ENCODE results near the gene C17orf50. TPM values are rescaled to one million over a fixed set of nuclear protein-coding genes. Genes with fewer than 3 reads are reported as not detected.

C17orf50 gene
- total RNA-seq, 1 experiment from 2014 or later: not detected

- no peak overlapping the region for H3K4me2 ChIP-seq (ENCODE audit: low read length)
- no peak overlapping the region for H3K4me3 ChIP-seq (replicated peaks in 1 of 2; ENCODE audit: low read depth in 1 of 2, low read length in 2 of 2)
- no peak for TF ChIP-seq ZFX (IDR thresholded peaks at IDR 0.05)
- no peak for TF ChIP-seq RAD21 (IDR thresholded peaks at IDR 0.05; ENCODE audit: low read depth)
- TF ChIP-seq POLR2A (IDR thresholded peaks at IDR 0.05; ENCODE audit: borderline replicate concordance, extremely low read depth, insufficient read depth, insufficient read length): no peak
- no peak for TF ChIP-seq REST (IDR thresholded peaks at IDR 0.05; ENCODE audit: low read depth)
- no peak for TF ChIP-seq SRF (IDR thresholded peaks at IDR 0.05; ENCODE audit: low read depth)
- TF ChIP-seq YY1 (IDR thresholded peaks at IDR 0.05; ENCODE audit: extremely low read depth, insufficient replicate concordance, low read depth, low read length): no peak
- no peak for TF ChIP-seq TCF7L2 (IDR thresholded peaks at IDR 0.05; ENCODE audit: borderline replicate concordance, extremely low read depth, insufficient read depth, insufficient read length)
- no peak for TF ChIP-seq MAX (IDR thresholded peaks at IDR 0.05)
- H3K9me3 ChIP-seq (ENCODE audit: control insufficient read depth in 1 of 2, insufficient read depth in 1 of 2, low read depth in 1 of 2, low read length in 2 of 2): no peaks in the 10 kb centered on the region
- intact Hi-C loops (cut with micrococcal nuclease): no loop called here
- ChIA-PET CTCF (no interaction called here), POLR2A (no interaction called here), RAD21 (ENCODE audit: low non-redundant PET in 1 of 2, low total read pairs in 2 of 2, uncharacterized antibody in 2 of 2, unreplicated experiment in 2 of 2) (no interaction called here)
- H3K9me2 ChIP-seq (ENCODE audit: insufficient read depth): no peaks in the 10 kb centered on the region
- H4K20me1 ChIP-seq (ENCODE audit: insufficient read depth): no peaks in the 10 kb centered on the region
- H3K36me3 ChIP-seq (ENCODE audit: control insufficient read depth in 1 of 2, insufficient read depth in 2 of 2, low read length in 2 of 2): no peaks in the 10 kb centered on the region
- no peaks in the 10 kb centered on the region for H3K27me3 ChIP-seq (ENCODE audit: insufficient read depth, low read length)
- no peaks in the 10 kb centered on the region for H3K79me2 ChIP-seq (ENCODE audit: insufficient read depth, low read length)
- no TSS peak for BruUV-seq (replicated peaks)
- H3K9ac ChIP-seq (ENCODE audit: low read length): no peak overlapping the region
- no peak overlapping the region for H3K27ac ChIP-seq (ENCODE audit: low read depth, low read length)
- H2AFZ ChIP-seq (ENCODE audit: low read depth, low read length, poor library complexity, severe bottlenecking): no peak overlapping the region
- ATAC-seq (no peak), DNase-seq (ENCODE audit: low read depth, low spot score) (no peak)
- no peaks in the 10 kb centered on the region for H3K4me1 ChIP-seq (ENCODE audit: control insufficient read depth in 1 of 2, insufficient read depth in 2 of 2, low read length in 2 of 2)
These were observed 25.5 kb upstream of the C17orf50 start for GRCh38 chr17:35735036-35735805.

All from HCT116 (cell line).